Peyer's patch (tissue), 4 donors: ENCODE results near the gene SFTPB.

Experiments
- POLR2A ChIP-seq, 2 donors: fragments of 450-650 bp; IDR thresholded peaks; one replicate each; pipeline ENCODE4 v1.5.1; 2017; ENCODE audit warnings: antibody characterized with exemption in 2 of 2, mild to moderate bottlenecking in 2 of 2, moderate library complexity in 2 of 2
- TF ChIP-seq, protein P1 (sequence below), 6 experiments: fragments of 450-650 bp in 4 of 6; fragments of 200-600 bp in 2 of 6; sonication (generic) in 1 of 6; IDR thresholded peaks; one replicate each; pipeline ENCODE4 v1.5.1; 2017 to 2019; ENCODE audit warnings: antibody characterized with exemption in 6 of 6, mild to moderate bottlenecking in 3 of 6, moderate library complexity in 1 of 6

- TF ChIP-seq, protein P1, sequence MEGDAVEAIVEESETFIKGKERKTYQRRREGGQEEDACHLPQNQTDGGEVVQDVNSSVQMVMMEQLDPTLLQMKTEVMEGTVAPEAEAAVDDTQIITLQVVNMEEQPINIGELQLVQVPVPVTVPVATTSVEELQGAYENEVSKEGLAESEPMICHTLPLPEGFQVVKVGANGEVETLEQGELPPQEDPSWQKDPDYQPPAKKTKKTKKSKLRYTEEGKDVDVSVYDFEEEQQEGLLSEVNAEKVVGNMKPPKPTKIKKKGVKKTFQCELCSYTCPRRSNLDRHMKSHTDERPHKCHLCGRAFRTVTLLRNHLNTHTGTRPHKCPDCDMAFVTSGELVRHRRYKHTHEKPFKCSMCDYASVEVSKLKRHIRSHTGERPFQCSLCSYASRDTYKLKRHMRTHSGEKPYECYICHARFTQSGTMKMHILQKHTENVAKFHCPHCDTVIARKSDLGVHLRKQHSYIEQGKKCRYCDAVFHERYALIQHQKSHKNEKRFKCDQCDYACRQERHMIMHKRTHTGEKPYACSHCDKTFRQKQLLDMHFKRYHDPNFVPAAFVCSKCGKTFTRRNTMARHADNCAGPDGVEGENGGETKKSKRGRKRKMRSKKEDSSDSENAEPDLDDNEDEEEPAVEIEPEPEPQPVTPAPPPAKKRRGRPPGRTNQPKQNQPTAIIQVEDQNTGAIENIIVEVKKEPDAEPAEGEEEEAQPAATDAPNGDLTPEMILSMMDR (IDR thresholded peaks at IDR 0.05), result no peak
- TF ChIP-seq POLR2A (IDR thresholded peaks at IDR 0.05), result no peak
Observed at GRCh38 chr2:85711578-85712060, 43.6 kb upstream of the SFTPB start.
